ENCODE results near the gene C19orf25. TPM values are rescaled to one million over a fixed set of nuclear protein-coding genes. Genes with fewer than 3 reads are reported as not detected.
A peak's percentile ranks its signal among the peaks of the same experiment; 100 is the strongest.

The C19orf25 gene
- polyA plus RNA-seq, 1 experiment: 14.5 TPM

- ChIA-PET CTCF (no interaction called here), POLR2A (no interaction called here)
- Histone ChIP-seq H3K27me3 (ENCODE audit: control insufficient read depth, insufficient read depth, low read length) (peaks cover 12% of the 10 kb centered on the region), H3K27ac (ENCODE audit: low read depth, low read length) (no peak overlapping the region), H3K9me3 (ENCODE audit: control insufficient read depth, insufficient read depth, low read length) (peaks cover 12% of the 10 kb centered on the region), H3K4me3 (ENCODE audit: low read depth, low read length) (no peak overlapping the region)
- DNase-seq (ENCODE audit: low read depth, low spot score): no peak
- no peak for TF ChIP-seq CTCF (IDR thresholded peaks at IDR 0.05; ENCODE audit: low read depth, low read length)
Measured at GRCh38 chr19:1516395-1516753, 37.4 kb upstream of the C19orf25 start.

GRCh38 chr19:1514986-1515721, 36.1 kb upstream of the C19orf25 start:
- H3K9me3 ChIP-seq (ENCODE audit: control insufficient read depth, insufficient read depth, low read length): peaks cover 12% of the 10 kb centered on the region
- H3K27me3 ChIP-seq (ENCODE audit: control insufficient read depth, insufficient read depth, low read length): peaks cover 12% of the 10 kb centered on the region
- CTCF ChIA-PET: interaction anchor here (0.6 to 1.1 kb wide), 4 partner anchors 12 to 157 kb away, joined by 3 to 5 read pairs (median 4); no protein-coding TSS in a partner anchor
- POLR2A ChIA-PET: no interaction called here
- no peak overlapping the region for H3K27ac ChIP-seq (ENCODE audit: low read depth, low read length)
- no peak for TF ChIP-seq CTCF (IDR thresholded peaks at IDR 0.05; ENCODE audit: low read depth, low read length)
- no peak overlapping the region for H3K4me3 ChIP-seq (ENCODE audit: low read depth, low read length)
- no peak for DNase-seq (ENCODE audit: low read depth, low spot score)

- Histone ChIP-seq H3K27ac (ENCODE audit: low read depth, low read length) (no peak overlapping the region), H3K4me3 (ENCODE audit: low read depth, low read length) (no peak overlapping the region), H3K9me3 (ENCODE audit: control insufficient read depth, insufficient read depth, low read length) (peaks cover 12% of the 10 kb centered on the region), H3K27me3 (ENCODE audit: control insufficient read depth, insufficient read depth, low read length) (peaks cover 12% of the 10 kb centered on the region)
- CTCF ChIA-PET: interaction anchor here (0.8 to 1.1 kb wide), 3 partner anchors 11 to 158 kb away, joined by 3 to 4 read pairs (median 3); no protein-coding TSS in a partner anchor
- DNase-seq (ENCODE audit: low read depth, low spot score): no peak
- TF ChIP-seq CTCF (IDR thresholded peaks at IDR 0.05; ENCODE audit: low read depth, low read length): no peak
- POLR2A ChIA-PET: no interaction called here
Measured at GRCh38 chr19:1514295-1514661, 35.3 kb upstream of the C19orf25 start.

GRCh38 chr19:1513499-1514294, 34.7 kb upstream of the C19orf25 start:
- CTCF ChIA-PET: no interaction called here
- TF ChIP-seq CTCF (IDR thresholded peaks at IDR 0.05; ENCODE audit: low read depth, low read length): peak; percentile 69
- POLR2A ChIA-PET: no interaction called here
- Histone ChIP-seq H3K27me3 (ENCODE audit: control insufficient read depth, insufficient read depth, low read length) (peaks cover 12% of the 10 kb centered on the region), H3K9me3 (ENCODE audit: control insufficient read depth, insufficient read depth, low read length) (peaks cover 12% of the 10 kb centered on the region), H3K27ac (ENCODE audit: low read depth, low read length) (no peak overlapping the region), H3K4me3 (ENCODE audit: low read depth, low read length) (peak overlapping the region; percentile 66)
- no peak for DNase-seq (ENCODE audit: low read depth, low spot score)

Measured in AG04450 (cell line).